Measurements from ENCODE around the gene NUFIP1.

GRCh38 chr13:44976196-44976595 is 13.1 kb downstream of the NUFIP1 start:
- TF ChIP-seq NANOG (IDR thresholded peaks at IDR 0.05; ENCODE audit: borderline replicate concordance) (no peak), CTCF (conservative IDR thresholded peaks at IDR 0.05; ENCODE audit: low read depth in 2 of 2) (no peak), EZH2 (IDR thresholded peaks at IDR 0.05; ENCODE audit: low read depth, unreplicated experiment) (no peak), EZH2phosphoT487 (IDR thresholded peaks at IDR 0.05; ENCODE audit: unreplicated experiment) (no peak), REST (IDR thresholded peaks at IDR 0.05; ENCODE audit: unreplicated experiment) (no peak), POLR2AphosphoS5 (IDR thresholded peaks at IDR 0.05; ENCODE audit: low read depth) (no peak)
